Parathyroid adenoma (tissue), 2 donors: ENCODE results near the gene URAD.

Source experiments
- H2AFZ ChIP-seq: fragments of 300-600 bp; sonication (generic); one replicate; pipeline ENCODE4 v1.7.0; 2017; ENCODE audit warnings: antibody characterized with exemption, mild to moderate bottlenecking
- H3K27ac ChIP-seq: fragments of 300-600 bp; sonication (generic); one replicate; pipeline ENCODE4 v1.7.0; 2017
- H3K27me3 ChIP-seq: fragments of 300-600 bp; sonication (generic); one replicate; pipeline ENCODE4 v1.7.0; 2017; ENCODE audit warnings: low read length; ENCODE audit not compliant: control insufficient read depth, insufficient read depth
- H3K36me3 ChIP-seq: fragments of 300-600 bp; sonication (generic); one replicate; pipeline ENCODE4 v1.7.0; 2017; ENCODE audit warnings: low read length; ENCODE audit not compliant: control insufficient read depth, insufficient read depth
- H3K4me1 ChIP-seq: fragments of 300-600 bp; sonication (generic); one replicate; pipeline ENCODE4 v1.7.0; 2017; ENCODE audit warnings: control low read depth
- H3K4me2 ChIP-seq: fragments of 300-600 bp; sonication (generic); one replicate; pipeline ENCODE4 v1.7.0; 2017; ENCODE audit warnings: low read length
- H3K4me3 ChIP-seq: fragments of 300-600 bp; sonication (generic); one replicate; pipeline ENCODE4 v1.7.0; 2017; ENCODE audit warnings: low read depth, low read length
- H3K79me2 ChIP-seq: fragments of 300-600 bp; sonication (generic); one replicate; pipeline ENCODE4 v1.7.0; 2017; ENCODE audit warnings: control low read depth
- H3K9ac ChIP-seq: fragments of 300-600 bp; sonication (generic); one replicate; pipeline ENCODE4 v1.7.0; 2017; ENCODE audit warnings: mild to moderate bottlenecking
- H3K9me3 ChIP-seq: fragments of 300-600 bp; sonication (generic); one replicate; pipeline ENCODE4 v1.7.0; 2017; ENCODE audit warnings: low read length; ENCODE audit not compliant: control insufficient read depth
- CTCF ChIP-seq: fragments of 300-600 bp; sonication (generic); IDR thresholded peaks from one replicate; pipeline ENCODE4 v1.7.0; 2017; ENCODE audit warnings: antibody characterized with exemption, mild to moderate bottlenecking
- donor health status: primary hyperparathyroidism.

URAD gene

DNA sequence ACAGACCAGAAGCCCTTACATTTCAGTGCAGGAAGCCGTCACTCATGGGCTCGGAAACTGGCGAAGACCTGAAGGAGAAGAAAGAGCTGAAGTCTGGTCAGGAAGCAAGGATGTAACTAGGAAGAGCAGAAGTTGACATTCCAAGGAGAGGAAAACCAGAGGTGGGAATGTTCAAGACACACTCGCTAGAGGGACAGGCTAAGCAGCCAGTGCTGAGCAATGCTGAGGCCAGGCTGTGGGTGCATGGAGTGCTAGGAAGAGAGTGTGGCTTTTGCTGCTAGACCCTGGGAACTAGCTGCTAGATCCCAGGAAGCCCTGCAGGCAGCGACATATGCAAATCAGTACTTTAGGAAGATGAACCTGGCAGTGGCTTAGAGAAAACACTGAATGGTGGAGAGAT is 12.1 kb upstream of the URAD start:
- no peak overlapping the region for H3K27ac ChIP-seq
- H3K27me3 ChIP-seq, result no peaks in the 10 kb centered on the region
- no peaks in the 10 kb centered on the region for H3K9me3 ChIP-seq
- no peak overlapping the region for H3K4me3 ChIP-seq
- no peaks in the 10 kb centered on the region for H3K79me2 ChIP-seq
- H3K4me1 ChIP-seq, result no peaks in the 10 kb centered on the region
- H3K9ac ChIP-seq, result no peak overlapping the region
- no peak overlapping the region for H3K4me2 ChIP-seq
- no peak overlapping the region for H2AFZ ChIP-seq
- no peak for TF ChIP-seq CTCF
- H3K36me3 ChIP-seq, result no peaks in the 10 kb centered on the region

GRCh38 chr13:27997904-27998522 is 9.5 kb upstream of the URAD start:
- Histone ChIP-seq H3K4me1 (no peaks in the 10 kb centered on the region), H2AFZ (peak overlapping the region; percentile 23), H3K36me3 (no peaks in the 10 kb centered on the region), H3K4me3 (no peak overlapping the region), H3K4me2 (no peak overlapping the region), H3K27ac (no peak overlapping the region), H3K9me3 (no peaks in the 10 kb centered on the region), H3K9ac (no peak overlapping the region), H3K27me3 (no peaks in the 10 kb centered on the region), H3K79me2 (no peaks in the 10 kb centered on the region)
- TF ChIP-seq CTCF, result peak; percentile 14

- H3K4me1 ChIP-seq, result no peaks in the 10 kb centered on the region
- no peak overlapping the region for H3K9ac ChIP-seq
- H3K4me3 ChIP-seq, result no peak overlapping the region
- no peak overlapping the region for H2AFZ ChIP-seq
- H3K9me3 ChIP-seq, result no peaks in the 10 kb centered on the region
- no peaks in the 10 kb centered on the region for H3K36me3 ChIP-seq
- no peak overlapping the region for H3K27ac ChIP-seq
- no peaks in the 10 kb centered on the region for H3K79me2 ChIP-seq
- no peak overlapping the region for H3K4me2 ChIP-seq
- no peaks in the 10 kb centered on the region for H3K27me3 ChIP-seq
- TF ChIP-seq CTCF, result no peak
Observed at GRCh38 chr13:27991881-27992280, 3.4 kb upstream of the URAD start.

GRCh38 chr13:27985600-27985999 is 2.9 kb downstream of the URAD start:
- no peak for TF ChIP-seq CTCF
- Histone ChIP-seq H3K4me3 (no peak overlapping the region), H3K27me3 (no peaks in the 10 kb centered on the region), H3K9me3 (no peaks in the 10 kb centered on the region), H3K4me2 (no peak overlapping the region), H3K27ac (no peak overlapping the region), H3K79me2 (no peaks in the 10 kb centered on the region), H2AFZ (no peak overlapping the region), H3K36me3 (no peaks in the 10 kb centered on the region), H3K9ac (no peak overlapping the region), H3K4me1 (no peaks in the 10 kb centered on the region)

DNA sequence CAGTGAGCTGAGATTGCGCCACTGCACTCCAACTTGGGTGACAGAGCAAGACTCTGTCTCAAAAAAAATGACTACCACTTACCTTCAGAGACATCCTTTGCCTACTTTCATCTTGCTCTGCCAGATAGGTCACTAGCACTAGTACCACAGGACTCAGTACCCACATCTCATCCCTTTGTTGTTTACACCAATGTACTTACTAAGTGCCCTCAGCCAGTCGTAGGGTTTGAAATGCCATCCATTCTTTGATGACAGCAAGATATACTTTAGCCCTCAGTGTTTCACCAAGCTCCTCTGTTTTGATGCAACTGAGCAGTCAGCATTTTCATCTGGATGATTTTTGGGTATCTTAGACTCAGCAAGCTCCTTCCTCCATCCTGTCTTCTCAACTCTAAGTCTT is 6.1 kb downstream of the URAD start:
- no peaks in the 10 kb centered on the region for H3K36me3 ChIP-seq
- H3K9me3 ChIP-seq, result no peaks in the 10 kb centered on the region
- no peak overlapping the region for H3K4me3 ChIP-seq
- no peak overlapping the region for H2AFZ ChIP-seq
- no peaks in the 10 kb centered on the region for H3K79me2 ChIP-seq
- H3K4me2 ChIP-seq, result no peak overlapping the region
- no peaks in the 10 kb centered on the region for H3K4me1 ChIP-seq
- H3K27me3 ChIP-seq, result peaks cover 10% of the 10 kb centered on the region
- no peak for TF ChIP-seq CTCF
- no peak overlapping the region for H3K27ac ChIP-seq
- H3K9ac ChIP-seq, result no peak overlapping the region
